GM12864 (cell line): ENCODE data around the gene PAX9.

Source experiments
- DNase-seq: peaks from one replicate; pipeline ENCODE4 v3.0.0-alpha.2; 2011; ENCODE audit warnings: low read depth
- H3K4me3 ChIP-seq: 2 replicates; pipeline ENCODE4 v1.5.1; 2011; ENCODE audit warnings: mild to moderate bottlenecking, low read depth, low read length, control low read depth
- CTCF ChIP-seq: IDR thresholded peaks from 2 replicates; pipeline ENCODE4 v1.5.1; 2011; ENCODE audit warnings: low read depth, mild to moderate bottlenecking, moderate library complexity, low read length, control low read depth, inconsistent platforms; ENCODE audit errors: missing control alignments

The PAX9 gene

GRCh38 chr14:36659822-36660735 is 1.6 kb upstream of the PAX9 start:
- H3K4me3 ChIP-seq = no peak overlapping the region
- no peak for DNase-seq
- TF ChIP-seq CTCF = no peak

DNA sequence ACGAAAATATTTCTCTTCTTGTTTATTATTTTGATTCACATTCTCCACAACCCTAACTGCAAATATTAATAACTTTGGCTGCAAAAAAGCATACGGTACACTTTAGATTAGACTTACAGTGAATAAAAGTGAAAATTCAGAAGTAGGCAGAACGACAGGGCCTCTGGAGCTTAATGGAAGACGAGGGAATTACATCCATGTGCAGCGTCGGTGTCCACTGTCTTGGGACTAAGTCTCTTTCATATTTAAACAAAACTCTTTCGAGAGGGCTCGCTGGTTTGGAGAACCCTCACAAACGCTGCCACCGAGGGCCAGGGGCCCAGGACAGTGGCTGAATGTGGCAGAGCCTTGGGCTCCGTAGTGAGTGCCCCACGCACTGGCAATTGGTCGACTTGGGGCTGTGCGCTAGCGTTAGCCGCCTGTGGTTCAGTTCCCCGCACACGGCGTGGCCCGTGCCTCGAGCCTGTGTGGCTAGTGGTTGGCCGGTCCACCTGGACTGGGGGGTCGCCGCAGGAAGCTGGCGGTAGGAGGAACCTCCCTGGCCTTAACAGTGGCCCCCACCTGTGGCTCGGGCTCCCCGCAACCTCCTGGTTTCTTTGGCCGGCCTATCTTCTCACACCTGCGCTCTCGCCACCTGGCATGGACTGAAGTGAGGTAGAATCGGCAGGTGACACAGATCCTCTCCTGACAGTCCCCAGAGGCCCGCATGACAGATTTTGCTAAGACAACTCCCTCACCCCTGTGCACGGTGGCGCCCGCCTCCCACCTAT is 739 bp upstream of the PAX9 start:
- DNase-seq = no peak
- H3K4me3 ChIP-seq = no peak overlapping the region
- no peak for TF ChIP-seq CTCF

- no peak for DNase-seq
- H3K4me3 ChIP-seq = no peak overlapping the region
- TF ChIP-seq CTCF = no peak
These were observed 540 bp downstream of the PAX9 start for GRCh38 chr14:36662258-36662542.

DNA sequence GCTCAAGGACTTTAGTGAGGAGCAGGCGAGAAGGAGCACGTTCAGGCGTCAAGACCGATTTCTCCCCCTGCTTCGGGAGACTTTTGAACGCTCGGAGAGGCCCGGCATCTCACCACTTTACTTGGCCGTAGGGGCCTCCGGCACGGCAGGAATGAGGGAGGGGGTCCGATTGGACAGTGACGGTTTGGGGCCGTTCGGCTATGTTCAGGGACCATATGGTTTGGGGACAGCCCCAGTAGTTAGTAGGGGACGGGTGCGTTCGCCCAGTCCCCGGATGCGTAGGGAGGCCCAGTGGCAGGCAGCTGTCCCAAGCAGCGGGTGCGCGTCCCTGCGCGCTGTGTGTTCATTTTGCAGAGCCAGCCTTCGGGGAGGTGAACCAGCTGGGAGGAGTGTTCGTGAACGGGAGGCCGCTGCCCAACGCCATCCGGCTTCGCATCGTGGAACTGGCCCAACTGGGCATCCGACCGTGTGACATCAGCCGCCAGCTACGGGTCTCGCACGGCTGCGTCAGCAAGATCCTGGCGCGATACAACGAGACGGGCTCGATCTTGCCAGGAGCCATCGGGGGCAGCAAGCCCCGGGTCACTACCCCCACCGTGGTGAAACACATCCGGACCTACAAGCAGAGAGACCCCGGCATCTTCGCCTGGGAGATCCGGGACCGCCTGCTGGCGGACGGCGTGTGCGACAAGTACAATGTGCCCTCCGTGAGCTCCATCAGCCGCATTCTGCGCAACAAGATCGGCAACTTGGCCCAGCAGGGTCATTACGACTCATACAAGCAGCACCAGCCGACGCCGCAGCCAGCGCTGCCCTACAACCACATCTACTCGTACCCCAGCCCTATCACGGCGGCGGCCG is 1.1 kb downstream of the PAX9 start:
- H3K4me3 ChIP-seq = no peak overlapping the region
- DNase-seq = no peak
- no peak for TF ChIP-seq CTCF

GRCh38 chr14:36663404-36664321 is 2.0 kb downstream of the PAX9 start:
- H3K4me3 ChIP-seq = no peak overlapping the region
- no peak for TF ChIP-seq CTCF
- DNase-seq = no peak
